Loucy (cell line): ENCODE results near the gene BIK.

Experiments
- H2AFZ ChIP-seq: fragments of 200-600 bp; sonication (generic); 2 replicates; pipeline ENCODE4 v1.6.0; 2016; ENCODE audit warnings: antibody characterized with exemption, mild to moderate bottlenecking, low read length, moderate library complexity
- H3F3A ChIP-seq: fragments of 200-600 bp; 2 replicates; pipeline ENCODE4 v1.6.0; 2016; ENCODE audit warnings: antibody characterized with exemption, low read depth, mild to moderate bottlenecking
- H3K27me3 ChIP-seq: fragments of 200-600 bp; sonication (generic); 2 replicates; pipeline ENCODE4 v1.6.1; 2014; ENCODE audit warnings: low read length, mild to moderate bottlenecking; ENCODE audit not compliant: insufficient read depth, poor library complexity, severe bottlenecking
- H3K36me3 ChIP-seq: fragments of 200-600 bp; sonication (generic); 2 replicates; pipeline ENCODE4 v1.6.1; 2016; ENCODE audit warnings: low read length; ENCODE audit not compliant: insufficient read depth
- H3K4me1 ChIP-seq: fragments of 200-600 bp; sonication (generic); 2 replicates; pipeline ENCODE4 v1.5.1; 2014; ENCODE audit warnings: low read length, mild to moderate bottlenecking; ENCODE audit not compliant: insufficient read depth, poor library complexity, severe bottlenecking
- H3K4me2 ChIP-seq: fragments of 200-600 bp; sonication (generic); 2 replicates; pipeline ENCODE4 v1.6.0; 2014; ENCODE audit warnings: antibody characterized with exemption, low read length, low read depth, mild to moderate bottlenecking; ENCODE audit not compliant: poor library complexity, severe bottlenecking
- H3K4me3 ChIP-seq: fragments of 200-600 bp; sonication (generic); 2 replicates; pipeline ENCODE4 v1.5.1; 2014; ENCODE audit warnings: low read length, mild to moderate bottlenecking, mixed read lengths; ENCODE audit not compliant: poor library complexity, severe bottlenecking
- H3K79me2 ChIP-seq: fragments of 200-600 bp; sonication (generic); 2 replicates; pipeline ENCODE4 v1.6.1; 2014; ENCODE audit warnings: low read length; ENCODE audit not compliant: insufficient read depth
- H3K9ac ChIP-seq: fragments of 200-600 bp; sonication (generic); 2 replicates; pipeline ENCODE4 v1.6.0; 2014; ENCODE audit warnings: mild to moderate bottlenecking, low read depth, low read length, moderate library complexity; ENCODE audit not compliant: poor library complexity, severe bottlenecking
- H3K9me2 ChIP-seq: fragments of 200-600 bp; sonication (generic); replicated peaks from 2 replicates; pipeline ENCODE4 v1.6.1; 2016; ENCODE audit warnings: low read depth, low read length, mixed read lengths
- H3K9me3 ChIP-seq: fragments of 200-600 bp; sonication (generic); 2 replicates; pipeline ENCODE4 v1.6.1; 2014; ENCODE audit warnings: mild to moderate bottlenecking, antibody characterized with exemption, low read length, low read depth; ENCODE audit not compliant: insufficient read depth
- H4K20me1 ChIP-seq: fragments of 200-600 bp; sonication (generic); 2 replicates; pipeline ENCODE4 v1.6.0; 2014; ENCODE audit warnings: antibody characterized with exemption, low read length, mild to moderate bottlenecking; ENCODE audit not compliant: insufficient read depth, poor library complexity, severe bottlenecking
- CTCF ChIP-seq: fragments of 200-600 bp; sonication (generic); conservative IDR thresholded peaks from 2 replicates; pipeline ENCODE4 v1.5.1; 2014; ENCODE audit warnings: mild to moderate bottlenecking, antibody characterized with exemption, low read length
- EZH2phosphoT487 ChIP-seq: fragments of 200-600 bp; IDR thresholded peaks from 2 replicates; pipeline ENCODE4 v1.6.1; 2018; ENCODE audit warnings: antibody characterized with exemption, mild to moderate bottlenecking, moderate library complexity, borderline replicate concordance

The BIK gene

GRCh38 chr22:43151251-43152002 is 40.9 kb downstream of the BIK start, which contains the start of gene TSPO:
Gene TSPO (plus strand): TSS chr22:43151559. CDS start chr22:43159239, 7,680 bp downstream.
- Histone ChIP-seq H4K20me1 (no peaks in the 10 kb centered on the region), H3F3A (no peaks in the 10 kb centered on the region), H3K9me2 (no peaks in the 10 kb centered on the region), H3K79me2 (peaks cover 26% of the 10 kb centered on the region), H3K9ac (peak within 1 kb of the TSS; percentile 90), H3K4me2 (peak within 1 kb of the TSS; percentile 92), H3K36me3 (no peaks in the 10 kb centered on the region), H3K4me3 (peak within 1 kb of the TSS; percentile 93), H2AFZ (peak within 1 kb of the TSS; percentile 82), H3K4me1 (peaks cover 40% of the 10 kb centered on the region), H3K9me3 (no peaks in the 10 kb centered on the region), H3K27me3 (no peaks in the 10 kb centered on the region)
- TF ChIP-seq CTCF (no peak), EZH2phosphoT487 (no peak)

GRCh38 chr22:43152003-43152356 is 41.4 kb downstream of the BIK start:
- H3K9me3 ChIP-seq: no peaks in the 10 kb centered on the region
- no peaks in the 10 kb centered on the region for H3K36me3 ChIP-seq
- H2AFZ ChIP-seq: peak overlapping the region; percentile 65
- no peaks in the 10 kb centered on the region for H3K9me2 ChIP-seq
- no peaks in the 10 kb centered on the region for H4K20me1 ChIP-seq
- H3F3A ChIP-seq: no peaks in the 10 kb centered on the region
- H3K79me2 ChIP-seq: peaks cover 26% of the 10 kb centered on the region
- TF ChIP-seq CTCF: no peak
- TF ChIP-seq EZH2phosphoT487: no peak
- H3K27me3 ChIP-seq: no peaks in the 10 kb centered on the region
- peaks cover 43% of the 10 kb centered on the region for H3K4me1 ChIP-seq
- peak overlapping the region; percentile 90 for H3K9ac ChIP-seq
- peak overlapping the region; percentile 93 for H3K4me3 ChIP-seq
- peak overlapping the region; percentile 92 for H3K4me2 ChIP-seq

- H2AFZ ChIP-seq: peak overlapping the region; percentile 65
- TF ChIP-seq EZH2phosphoT487: no peak
- TF ChIP-seq CTCF: no peak
- no peaks in the 10 kb centered on the region for H4K20me1 ChIP-seq
- H3K9me3 ChIP-seq: no peaks in the 10 kb centered on the region
- H3K9ac ChIP-seq: peak overlapping the region; percentile 90
- peak overlapping the region; percentile 92 for H3K4me2 ChIP-seq
- H3K79me2 ChIP-seq: peaks cover 26% of the 10 kb centered on the region
- peak overlapping the region; percentile 93 for H3K4me3 ChIP-seq
- no peaks in the 10 kb centered on the region for H3K9me2 ChIP-seq
- no peaks in the 10 kb centered on the region for H3K27me3 ChIP-seq
- peaks cover 39% of the 10 kb centered on the region for H3K4me1 ChIP-seq
- no peaks in the 10 kb centered on the region for H3F3A ChIP-seq
- H3K36me3 ChIP-seq: no peaks in the 10 kb centered on the region
Measured at GRCh38 chr22:43152357-43153071, 42.0 kb downstream of the BIK start.
